Measurements from ENCODE around the gene TNFAIP8. TPM values are rescaled to one million over a fixed set of nuclear protein-coding genes. Genes with fewer than 3 reads are reported as not detected.

The TNFAIP8 gene
- total RNA-seq, 1 experiment from 2014 or later: 16.4 TPM

- Histone ChIP-seq H3F3A (ENCODE audit: insufficient read depth, low read depth) (no peaks in the 10 kb centered on the region), H3K9me2 (ENCODE audit: insufficient read depth) (no peaks in the 10 kb centered on the region), H3K27ac (no peak overlapping the region), H3K27me3 (ENCODE audit: insufficient read depth, low read depth) (no peaks in the 10 kb centered on the region), H2AFZ (no peak overlapping the region), H3K79me2 (ENCODE audit: low read depth) (peaks cover 50% of the 10 kb centered on the region), H3K4me2 (no peak overlapping the region), H4K20me1 (ENCODE audit: insufficient read depth) (no peaks in the 10 kb centered on the region), H3K36me3 (ENCODE audit: low read depth) (no peaks in the 10 kb centered on the region), H3K4me3 (no peak overlapping the region), H3K9me3 (ENCODE audit: insufficient read depth, low read depth) (no peaks in the 10 kb centered on the region), H3K4me1 (replicated peaks; ENCODE audit: insufficient read depth) (peaks cover 30% of the 10 kb centered on the region)
- ChIA-PET POLR2A (ENCODE audit: unreplicated experiment) (no interaction called here), CTCF (no interaction called here)
- BruUV-seq (replicated peaks): no TSS peak
- no peak for DNase-seq
- TF ChIP-seq EZH2 (IDR thresholded peaks at IDR 0.05; ENCODE audit: low read depth) (no peak), CTCF (conservative IDR thresholded peaks at IDR 0.05) (no peak)
- intact Hi-C loops (cut with micrococcal nuclease; ENCODE audit: unreplicated experiment): no loop called here
Measured at GRCh38 chr5:119368238-119368630, 12.4 kb downstream of the TNFAIP8 start.

GRCh38 chr5:119370486-119370885, 14.7 kb downstream of the TNFAIP8 start:
- Histone ChIP-seq H3K9me2 (ENCODE audit: insufficient read depth) (no peaks in the 10 kb centered on the region), H3F3A (ENCODE audit: insufficient read depth, low read depth) (no peaks in the 10 kb centered on the region), H3K9me3 (ENCODE audit: insufficient read depth, low read depth) (no peaks in the 10 kb centered on the region), H4K20me1 (ENCODE audit: insufficient read depth) (no peaks in the 10 kb centered on the region), H3K36me3 (ENCODE audit: low read depth) (no peaks in the 10 kb centered on the region), H3K4me1 (replicated peaks; ENCODE audit: insufficient read depth) (peaks cover 29% of the 10 kb centered on the region), H3K4me3 (no peak overlapping the region), H3K79me2 (ENCODE audit: low read depth) (peaks cover 38% of the 10 kb centered on the region), H3K27ac (no peak overlapping the region), H3K4me2 (no peak overlapping the region), H2AFZ (no peak overlapping the region), H3K27me3 (ENCODE audit: insufficient read depth, low read depth) (no peaks in the 10 kb centered on the region)
- no TSS peak for BruUV-seq (replicated peaks)
- intact Hi-C loops (cut with micrococcal nuclease; ENCODE audit: unreplicated experiment): no loop called here
- DNase-seq: no peak
- CTCF ChIA-PET: no interaction called here
- no peak for TF ChIP-seq EZH2 (IDR thresholded peaks at IDR 0.05; ENCODE audit: low read depth)
- no peak for TF ChIP-seq CTCF (conservative IDR thresholded peaks at IDR 0.05)
- POLR2A ChIA-PET (ENCODE audit: unreplicated experiment): no interaction called here

- no peaks in the 10 kb centered on the region for H3K27me3 ChIP-seq (ENCODE audit: insufficient read depth, low read depth)
- H3K79me2 ChIP-seq (ENCODE audit: low read depth): peaks cover 32% of the 10 kb centered on the region
- no peaks in the 10 kb centered on the region for H4K20me1 ChIP-seq (ENCODE audit: insufficient read depth)
- no peak overlapping the region for H3K4me2 ChIP-seq
- H3K4me1 ChIP-seq (replicated peaks; ENCODE audit: insufficient read depth): peaks cover 22% of the 10 kb centered on the region
- no peaks in the 10 kb centered on the region for H3K9me3 ChIP-seq (ENCODE audit: insufficient read depth, low read depth)
- no peak overlapping the region for H2AFZ ChIP-seq
- no peaks in the 10 kb centered on the region for H3F3A ChIP-seq (ENCODE audit: insufficient read depth, low read depth)
- TF ChIP-seq EZH2 (IDR thresholded peaks at IDR 0.05; ENCODE audit: low read depth) (no peak), CTCF (conservative IDR thresholded peaks at IDR 0.05) (no peak)
- intact Hi-C loops (cut with micrococcal nuclease; ENCODE audit: unreplicated experiment): no loop called here
- ChIA-PET CTCF (no interaction called here), POLR2A (ENCODE audit: unreplicated experiment) (no interaction called here)
- H3K4me3 ChIP-seq: no peak overlapping the region
- DNase-seq: no peak
- no peaks in the 10 kb centered on the region for H3K9me2 ChIP-seq (ENCODE audit: insufficient read depth)
- BruUV-seq (replicated peaks): no TSS peak
- no peak overlapping the region for H3K27ac ChIP-seq
- H3K36me3 ChIP-seq (ENCODE audit: low read depth): no peaks in the 10 kb centered on the region
Measured at GRCh38 chr5:119371146-119371545, 15.3 kb downstream of the TNFAIP8 start.
